Stomach (tissue), 4 donors: ENCODE measurements around the gene OR52K2.

Experiments
- CTCF ChIP-seq, 7 experiments: fragments of 450-650 bp in 4 of 7; fragments of 200-600 bp in 3 of 7; sonication (generic) in 3 of 7; IDR thresholded peaks; one replicate each; pipeline ENCODE4 v1.5.1; 2016 to 2019; ENCODE audit warnings: antibody characterized with exemption in 7 of 7, control low read depth in 2 of 7, mild to moderate bottlenecking in 1 of 7
- POLR2A ChIP-seq, 4 donors: fragments of 450-650 bp; IDR thresholded peaks; one replicate each; pipeline ENCODE4 v1.6.1; 2016; ENCODE audit warnings: antibody characterized with exemption in 4 of 4, control low read depth in 2 of 4, mild to moderate bottlenecking in 1 of 4, moderate library complexity in 1 of 4

- no peak for TF ChIP-seq CTCF (IDR thresholded peaks at IDR 0.05)
- TF ChIP-seq POLR2A (IDR thresholded peaks at IDR 0.05) = no peak
Observed at GRCh38 chr11:4448995-4449394, at the start of gene OR52K2.
